ENCODE data around the gene BFSP1.

Gene BFSP1

DNA sequence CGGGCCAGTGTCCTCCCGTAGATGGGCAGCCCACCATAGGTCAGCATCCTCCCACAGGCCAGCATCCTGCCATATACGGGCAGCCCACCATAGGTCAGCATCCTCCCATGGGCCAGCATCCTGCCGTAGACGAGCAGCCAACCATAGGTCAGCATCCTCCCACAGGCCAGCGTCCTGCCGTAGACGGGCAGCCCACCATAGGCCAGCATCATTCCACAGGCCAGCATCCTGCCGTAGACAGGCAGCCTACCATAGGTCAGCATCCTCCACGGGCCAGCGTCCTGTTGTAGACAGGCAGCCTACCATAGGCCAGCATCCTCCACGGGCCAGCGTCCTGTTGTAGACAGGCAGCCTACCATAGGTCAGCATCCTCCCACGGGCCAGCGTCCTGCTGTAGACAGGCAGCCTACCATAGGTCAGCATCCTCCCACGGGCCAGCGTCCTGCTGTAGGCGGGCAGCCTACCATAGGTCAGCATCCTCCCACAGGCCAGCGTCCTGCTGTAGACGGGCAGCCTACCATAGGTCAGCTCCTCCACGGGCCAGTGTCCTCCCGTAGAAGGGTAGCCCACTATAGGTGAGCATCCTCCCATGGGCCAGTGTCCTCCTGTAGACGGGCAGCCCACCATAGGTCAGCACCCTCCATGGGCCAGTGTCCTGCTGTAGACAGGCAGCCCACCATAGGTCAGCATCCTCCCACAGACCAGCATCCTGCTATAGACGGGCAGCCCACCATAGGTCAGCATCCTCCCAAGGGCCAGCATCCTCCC is 62.9 kb downstream of the BFSP1 start:
- Histone ChIP-seq H3K27ac (replicated peaks) (no peak overlapping the region), H3K4me3 (replicated peaks; ENCODE audit: insufficient read depth, low read length) (no peak overlapping the region), H3K27me3 (ENCODE audit: insufficient read depth, poor library complexity, severe bottlenecking) (no peaks in the 10 kb centered on the region)
- no peak for DNase-seq (ENCODE audit: low read depth in 1 of 2, low spot score in 1 of 2)
- TF ChIP-seq GABPA (IDR thresholded peaks at IDR 0.05; ENCODE audit: low read depth), result no peak
- TF ChIP-seq, protein P1, sequence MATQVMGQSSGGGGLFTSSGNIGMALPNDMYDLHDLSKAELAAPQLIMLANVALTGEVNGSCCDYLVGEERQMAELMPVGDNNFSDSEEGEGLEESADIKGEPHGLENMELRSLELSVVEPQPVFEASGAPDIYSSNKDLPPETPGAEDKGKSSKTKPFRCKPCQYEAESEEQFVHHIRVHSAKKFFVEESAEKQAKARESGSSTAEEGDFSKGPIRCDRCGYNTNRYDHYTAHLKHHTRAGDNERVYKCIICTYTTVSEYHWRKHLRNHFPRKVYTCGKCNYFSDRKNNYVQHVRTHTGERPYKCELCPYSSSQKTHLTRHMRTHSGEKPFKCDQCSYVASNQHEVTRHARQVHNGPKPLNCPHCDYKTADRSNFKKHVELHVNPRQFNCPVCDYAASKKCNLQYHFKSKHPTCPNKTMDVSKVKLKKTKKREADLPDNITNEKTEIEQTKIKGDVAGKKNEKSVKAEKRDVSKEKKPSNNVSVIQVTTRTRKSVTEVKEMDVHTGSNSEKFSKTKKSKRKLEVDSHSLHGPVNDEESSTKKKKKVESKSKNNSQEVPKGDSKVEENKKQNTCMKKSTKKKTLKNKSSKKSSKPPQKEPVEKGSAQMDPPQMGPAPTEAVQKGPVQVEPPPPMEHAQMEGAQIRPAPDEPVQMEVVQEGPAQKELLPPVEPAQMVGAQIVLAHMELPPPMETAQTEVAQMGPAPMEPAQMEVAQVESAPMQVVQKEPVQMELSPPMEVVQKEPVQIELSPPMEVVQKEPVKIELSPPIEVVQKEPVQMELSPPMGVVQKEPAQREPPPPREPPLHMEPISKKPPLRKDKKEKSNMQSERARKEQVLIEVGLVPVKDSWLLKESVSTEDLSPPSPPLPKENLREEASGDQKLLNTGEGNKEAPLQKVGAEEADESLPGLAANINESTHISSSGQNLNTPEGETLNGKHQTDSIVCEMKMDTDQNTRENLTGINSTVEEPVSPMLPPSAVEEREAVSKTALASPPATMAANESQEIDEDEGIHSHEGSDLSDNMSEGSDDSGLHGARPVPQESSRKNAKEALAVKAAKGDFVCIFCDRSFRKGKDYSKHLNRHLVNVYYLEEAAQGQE (IDR thresholded peaks at IDR 0.05; ENCODE audit: insufficient replicate concordance, low read depth), result no peak
- TF ChIP-seq, protein P2, sequence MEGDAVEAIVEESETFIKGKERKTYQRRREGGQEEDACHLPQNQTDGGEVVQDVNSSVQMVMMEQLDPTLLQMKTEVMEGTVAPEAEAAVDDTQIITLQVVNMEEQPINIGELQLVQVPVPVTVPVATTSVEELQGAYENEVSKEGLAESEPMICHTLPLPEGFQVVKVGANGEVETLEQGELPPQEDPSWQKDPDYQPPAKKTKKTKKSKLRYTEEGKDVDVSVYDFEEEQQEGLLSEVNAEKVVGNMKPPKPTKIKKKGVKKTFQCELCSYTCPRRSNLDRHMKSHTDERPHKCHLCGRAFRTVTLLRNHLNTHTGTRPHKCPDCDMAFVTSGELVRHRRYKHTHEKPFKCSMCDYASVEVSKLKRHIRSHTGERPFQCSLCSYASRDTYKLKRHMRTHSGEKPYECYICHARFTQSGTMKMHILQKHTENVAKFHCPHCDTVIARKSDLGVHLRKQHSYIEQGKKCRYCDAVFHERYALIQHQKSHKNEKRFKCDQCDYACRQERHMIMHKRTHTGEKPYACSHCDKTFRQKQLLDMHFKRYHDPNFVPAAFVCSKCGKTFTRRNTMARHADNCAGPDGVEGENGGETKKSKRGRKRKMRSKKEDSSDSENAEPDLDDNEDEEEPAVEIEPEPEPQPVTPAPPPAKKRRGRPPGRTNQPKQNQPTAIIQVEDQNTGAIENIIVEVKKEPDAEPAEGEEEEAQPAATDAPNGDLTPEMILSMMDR (IDR thresholded peaks at IDR 0.05; ENCODE audit: insufficient read depth, low read length), result no peak
- no peak for TF ChIP-seq POLR2AphosphoS5 (IDR thresholded peaks at IDR 0.05; ENCODE audit: low read depth)
- TF ChIP-seq SPI1 (IDR thresholded peaks at IDR 0.05; ENCODE audit: borderline replicate concordance, low read depth), result no peak

DNA sequence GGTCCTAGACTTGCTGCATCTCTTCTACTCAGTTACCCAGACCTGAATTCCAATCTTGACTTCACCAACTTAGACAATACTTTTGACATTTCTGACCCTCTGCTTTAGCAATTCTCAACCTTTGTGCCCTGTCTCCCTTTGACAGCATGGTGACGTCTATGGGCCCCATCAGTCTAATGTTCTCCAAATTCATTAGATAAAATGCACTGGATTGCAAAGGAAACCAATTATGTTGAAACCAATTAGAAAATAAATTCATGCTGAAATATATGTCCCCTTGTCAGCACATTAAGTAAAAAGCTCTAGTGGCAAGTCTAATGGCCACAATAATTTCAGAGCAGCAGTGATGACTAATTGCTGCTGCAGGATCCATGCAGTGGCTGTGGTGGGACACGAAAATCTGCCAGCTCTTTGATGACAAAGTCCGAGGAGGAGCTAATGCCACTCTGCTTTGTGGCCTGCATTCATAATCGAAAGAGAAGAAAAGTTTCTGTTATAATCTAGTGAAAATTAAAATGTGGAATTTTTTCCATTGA is 64.0 kb downstream of the BFSP1 start:
- H3K4me3 ChIP-seq (replicated peaks; ENCODE audit: insufficient read depth, low read length), result no peak overlapping the region
- no peaks in the 10 kb centered on the region for H3K27me3 ChIP-seq (ENCODE audit: insufficient read depth, poor library complexity, severe bottlenecking)
- TF ChIP-seq SPI1 (IDR thresholded peaks at IDR 0.05; ENCODE audit: borderline replicate concordance, low read depth) (no peak), GABPA (IDR thresholded peaks at IDR 0.05; ENCODE audit: low read depth) (no peak), POLR2AphosphoS5 (IDR thresholded peaks at IDR 0.05; ENCODE audit: low read depth) (no peak)
- TF ChIP-seq, protein P1 (IDR thresholded peaks at IDR 0.05; ENCODE audit: insufficient replicate concordance, low read depth), result no peak
- TF ChIP-seq, protein P2 (IDR thresholded peaks at IDR 0.05; ENCODE audit: insufficient read depth, low read length), result no peak
- DNase-seq (ENCODE audit: low read depth in 1 of 2, low spot score in 1 of 2), result no peak
- H3K27ac ChIP-seq (replicated peaks), result no peak overlapping the region

DNA sequence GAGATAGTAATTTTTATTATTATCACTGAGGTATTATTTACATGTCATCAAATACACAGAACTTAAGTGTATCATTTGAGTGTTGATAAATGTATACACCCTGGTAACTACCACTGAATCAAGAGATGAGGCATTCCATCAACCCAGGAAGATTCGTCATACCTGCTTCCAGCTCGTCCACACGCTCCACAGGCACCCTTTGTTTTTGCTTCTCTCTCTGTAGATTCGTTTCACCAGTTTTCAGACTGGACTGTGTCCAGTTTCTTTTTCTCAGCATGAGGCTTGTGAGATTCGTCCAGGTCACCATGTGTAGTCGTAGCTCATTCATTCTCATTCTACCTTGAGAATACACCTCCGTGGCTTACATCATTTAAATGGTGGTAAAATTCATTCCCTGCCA is 64.5 kb downstream of the BFSP1 start:
- no peak overlapping the region for H3K27ac ChIP-seq (replicated peaks)
- no peaks in the 10 kb centered on the region for H3K27me3 ChIP-seq (ENCODE audit: insufficient read depth, poor library complexity, severe bottlenecking)
- no peak for DNase-seq (ENCODE audit: low read depth in 1 of 2, low spot score in 1 of 2)
- H3K4me3 ChIP-seq (replicated peaks; ENCODE audit: insufficient read depth, low read length), result no peak overlapping the region
- TF ChIP-seq, protein P2 (IDR thresholded peaks at IDR 0.05; ENCODE audit: insufficient read depth, low read length), result no peak
- TF ChIP-seq GABPA (IDR thresholded peaks at IDR 0.05; ENCODE audit: low read depth) (no peak), SPI1 (IDR thresholded peaks at IDR 0.05; ENCODE audit: borderline replicate concordance, low read depth) (no peak), POLR2AphosphoS5 (IDR thresholded peaks at IDR 0.05; ENCODE audit: low read depth) (no peak)
- TF ChIP-seq, protein P1 (IDR thresholded peaks at IDR 0.05; ENCODE audit: insufficient replicate concordance, low read depth), result no peak

Measured in HL-60 (cell line).